C4-2B (cell line): Measurements from ENCODE around the gene ADAMTS7.
"Not testable (repeated sequence)": the region's sequence is repeated elsewhere in the genome, so short reads cannot be mapped to it uniquely, and the experiment has no call there.

Experiments
- CTCF ChIP-seq: fragments of 450-650 bp; conservative IDR thresholded peaks from 2 replicates; pipeline ENCODE4 v1.5.1; 2017; ENCODE audit warnings: mild to moderate bottlenecking
- ZFX ChIP-seq: fragments of 450-650 bp; IDR thresholded peaks from 2 replicates; pipeline ENCODE4 v1.6.1; 2017

GRCh38 chr15:78765154-78765860 lies 46.0 kb downstream of the ADAMTS7 start:
- TF ChIP-seq CTCF, ZFX: not testable (repeated sequence)
